Measurements from ENCODE around the gene VTI1A. TPM values are rescaled to one million over a fixed set of nuclear protein-coding genes. Genes with fewer than 3 reads are reported as not detected.

VTI1A gene
- total and polyA plus RNA-seq, 9 of the 15 experiments (the other 6 are each of a cell fraction or from before 2014, with no cell fraction given): 9.3 to 21.4 (median 16.0) TPM

- ChIA-PET POLR2A (no interaction called here), CTCF (ENCODE audit: low intra/inter-chr PET ratio) (no interaction called here)
- DNase-seq (ENCODE audit: extremely low read depth in 1 of 4, low spot score in 3 of 4): peak in 3 of 4 experiments; percentile 7 to 19 (median 14)
- no peak for FAIRE-seq
- in situ Hi-C loops (cut with MboI): no loop called here
- Histone ChIP-seq H2AFZ (ENCODE audit: low read depth, low read length) (no peak overlapping the region), H3K4me3 (no peak overlapping the region), H3K9me1 (ENCODE audit: control insufficient read depth, insufficient read depth, low read length) (no peaks in the 10 kb centered on the region), H3K27me3 (ENCODE audit: control insufficient read depth in 2 of 2, insufficient read depth in 2 of 2, low read length in 2 of 2) (no peaks in the 10 kb centered on the region), H3K4me1 (replicated peaks in 1 of 2; ENCODE audit: control insufficient read depth in 2 of 2, insufficient read depth in 2 of 2, low read length in 2 of 2) (peaks cover 0 to 22% of the 10 kb centered on the region in 2 experiments; a peak in 3 of 5 replicates), H3K9ac (ENCODE audit: insufficient read depth in 1 of 2, low read depth in 2 of 2, low read length in 2 of 2) (no peak overlapping the region), H3K79me2 (ENCODE audit: control insufficient read depth, insufficient read depth, low read length) (no peaks in the 10 kb centered on the region), H3K9me3 (replicated peaks; ENCODE audit: control insufficient read depth, insufficient read depth, low read depth, low read length) (no peaks in the 10 kb centered on the region), H3K27ac (ENCODE audit: extremely low read depth, low read depth, low read length) (no peak overlapping the region), H3K4me2 (ENCODE audit: insufficient read depth, low read length) (no peak overlapping the region), H3K36me3 (ENCODE audit: control insufficient read depth, insufficient read depth, low read length) (no peaks in the 10 kb centered on the region), H4K20me1 (replicated peaks; ENCODE audit: control insufficient read depth, insufficient read depth, low read length) (no peaks in the 10 kb centered on the region)
- BruUV-seq (replicated peaks): no TSS peak
- WGBS (ENCODE audit: insufficient coverage, low coverage, missing lambda C conversion rate): 35% methylated on average over 10 of the region's 10 CpGs
- peak; percentile 41; the same call in 1 of the 3 replicates for ATAC-seq
- intact Hi-C loops (cut with micrococcal nuclease): no loop called here
- TF ChIP-seq ZNF75A (CRISPR knock-in tag; IDR thresholded peaks at IDR 0.05) (no peak), MCM7 (IDR thresholded peaks at IDR 0.05) (no peak), ZNF124 (CRISPR knock-in tag; IDR thresholded peaks at IDR 0.05) (no peak), ZNF121 (CRISPR knock-in tag; conservative IDR thresholded peaks at IDR 0.05) (no peak), KLF13 (tag; IDR thresholded peaks at IDR 0.05; ENCODE audit: borderline replicate concordance, low read depth) (no peak), SMARCA4 (IDR thresholded peaks at IDR 0.05) (peak; percentile 35; the same call in 1 of the 2 replicates), TEAD4 (IDR thresholded peaks at IDR 0.05; ENCODE audit: low read length) (peak; percentile 64), TEAD4 (CRISPR knock-in tag; IDR thresholded peaks at IDR 0.05; ENCODE audit: borderline replicate concordance) (no peak), SRSF9 (IDR thresholded peaks at IDR 0.05; ENCODE audit: borderline replicate concordance, low read depth, low read length) (no peak), ZNF175 (CRISPR knock-in tag; IDR thresholded peaks at IDR 0.05; ENCODE audit: low read depth) (no peak), SNIP1 (IDR thresholded peaks at IDR 0.05; ENCODE audit: low read depth) (no peak), CBFA2T2 (conservative IDR thresholded peaks at IDR 0.05) (peak; percentile 41), ESRRA (IDR thresholded peaks at IDR 0.05; ENCODE audit: borderline replicate concordance, low read depth) (peak; percentile 82), PATZ1 (CRISPR knock-in tag; IDR thresholded peaks at IDR 0.05; ENCODE audit: borderline replicate concordance) (no peak), CREB1 (IDR thresholded peaks at IDR 0.05) (no peak), CREB1 (CRISPR knock-in tag; IDR thresholded peaks at IDR 0.05) (no peak), RBBP5 (IDR thresholded peaks at IDR 0.05; ENCODE audit: borderline replicate concordance, insufficient read depth, low read length, poor library complexity, severe bottlenecking) (no peak), RBM25 (IDR thresholded peaks at IDR 0.05; ENCODE audit: low read depth, low read length, severe bottlenecking) (peak; percentile 49), KDM2B (CRISPR knock-in tag; IDR thresholded peaks at IDR 0.05) (no peak), ESRRB (CRISPR knock-in tag; IDR thresholded peaks at IDR 0.05; ENCODE audit: borderline replicate concordance) (no peak), ADNP (tag; IDR thresholded peaks at IDR 0.05) (peak; percentile 75)
These were observed 228.6 kb downstream of the VTI1A start for GRCh38 chr10:112675560-112676083.

Data from K562 (cell line).